Measurements from ENCODE around the gene RRAS2. TPM values are rescaled to one million over a fixed set of nuclear protein-coding genes. Genes with fewer than 3 reads are reported as not detected.

Gene RRAS2
- total RNA-seq, 1 experiment from 2014 or later: 128 TPM

DNA sequence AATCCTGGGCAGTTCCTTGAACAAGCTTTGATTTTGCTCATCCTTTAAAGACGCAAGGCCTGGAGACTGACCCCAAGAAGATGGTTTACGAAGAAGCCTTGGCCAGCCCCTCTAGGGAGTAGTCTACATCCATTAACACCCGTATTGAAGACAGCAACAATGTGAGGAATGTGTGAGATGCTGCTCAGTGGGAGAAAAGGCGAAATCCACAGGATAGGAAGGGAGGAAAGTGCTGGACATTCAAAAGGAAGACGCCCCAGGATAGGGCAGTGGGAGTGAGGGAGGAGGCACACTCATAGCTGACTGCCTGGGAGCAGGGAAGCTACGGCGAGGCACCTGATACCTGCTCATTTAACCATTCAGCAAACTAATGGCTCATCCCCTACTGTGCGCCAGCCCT lies 114.1 kb downstream of the RRAS2 start:
- intact Hi-C loops (cut with micrococcal nuclease): no loop called here
- CTCF ChIA-PET: interaction anchor here (0.6 to 2.7 kb wide), 3 partner anchors 289 to 473 kb away, joined by 4 to 16 read pairs (median 4); no protein-coding TSS in a partner anchor
- Mint-ChIP-seq H3K4me3 (ENCODE audit: unreplicated experiment) (no peak overlapping the region), H3K27ac (ENCODE audit: low read depth, unreplicated experiment) (no peak overlapping the region), H3K36me3 (ENCODE audit: insufficient read depth, unreplicated experiment) (no peaks in the 10 kb centered on the region), H3K9me3 (ENCODE audit: unreplicated experiment) (no peaks in the 10 kb centered on the region), H3K27me3 (ENCODE audit: insufficient read depth, unreplicated experiment) (peaks cover 55% of the 10 kb centered on the region), H3K4me1 (ENCODE audit: insufficient read depth, unreplicated experiment) (no peaks in the 10 kb centered on the region)
- POLR2A ChIA-PET: no interaction called here
- no peak for DNase-seq (ENCODE audit: unreplicated experiment)
- no TSS peak for BruUV-seq (replicated peaks)
- TF ChIP-seq, protein P1, sequence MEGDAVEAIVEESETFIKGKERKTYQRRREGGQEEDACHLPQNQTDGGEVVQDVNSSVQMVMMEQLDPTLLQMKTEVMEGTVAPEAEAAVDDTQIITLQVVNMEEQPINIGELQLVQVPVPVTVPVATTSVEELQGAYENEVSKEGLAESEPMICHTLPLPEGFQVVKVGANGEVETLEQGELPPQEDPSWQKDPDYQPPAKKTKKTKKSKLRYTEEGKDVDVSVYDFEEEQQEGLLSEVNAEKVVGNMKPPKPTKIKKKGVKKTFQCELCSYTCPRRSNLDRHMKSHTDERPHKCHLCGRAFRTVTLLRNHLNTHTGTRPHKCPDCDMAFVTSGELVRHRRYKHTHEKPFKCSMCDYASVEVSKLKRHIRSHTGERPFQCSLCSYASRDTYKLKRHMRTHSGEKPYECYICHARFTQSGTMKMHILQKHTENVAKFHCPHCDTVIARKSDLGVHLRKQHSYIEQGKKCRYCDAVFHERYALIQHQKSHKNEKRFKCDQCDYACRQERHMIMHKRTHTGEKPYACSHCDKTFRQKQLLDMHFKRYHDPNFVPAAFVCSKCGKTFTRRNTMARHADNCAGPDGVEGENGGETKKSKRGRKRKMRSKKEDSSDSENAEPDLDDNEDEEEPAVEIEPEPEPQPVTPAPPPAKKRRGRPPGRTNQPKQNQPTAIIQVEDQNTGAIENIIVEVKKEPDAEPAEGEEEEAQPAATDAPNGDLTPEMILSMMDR (IDR thresholded peaks at IDR 0.05; ENCODE audit: unreplicated experiment): no peak

- ChIA-PET POLR2A (no interaction called here), CTCF (interaction anchor here (2.6 kb wide), 1 partner anchor 470 kb away, joined by 11 read pairs; no protein-coding TSS in a partner anchor)
- BruUV-seq (replicated peaks): no TSS peak
- H3K4me3 Mint-ChIP-seq (ENCODE audit: unreplicated experiment): no peak overlapping the region
- no peaks in the 10 kb centered on the region for H3K4me1 Mint-ChIP-seq (ENCODE audit: insufficient read depth, unreplicated experiment)
- H3K27me3 Mint-ChIP-seq (ENCODE audit: insufficient read depth, unreplicated experiment): peaks cover 48% of the 10 kb centered on the region
- no peak overlapping the region for H3K27ac Mint-ChIP-seq (ENCODE audit: low read depth, unreplicated experiment)
- no peaks in the 10 kb centered on the region for H3K9me3 Mint-ChIP-seq (ENCODE audit: unreplicated experiment)
- DNase-seq (ENCODE audit: unreplicated experiment): no peak
- TF ChIP-seq, protein P1 (IDR thresholded peaks at IDR 0.05; ENCODE audit: unreplicated experiment): no peak
- no peaks in the 10 kb centered on the region for H3K36me3 Mint-ChIP-seq (ENCODE audit: insufficient read depth, unreplicated experiment)
- intact Hi-C loops (cut with micrococcal nuclease): no loop called here
Observed at GRCh38 chr11:14242733-14243132, 116.2 kb downstream of the RRAS2 start.

GRCh38 chr11:14242187-14242586 lies 116.8 kb downstream of the RRAS2 start:
- TF ChIP-seq, protein P1 (IDR thresholded peaks at IDR 0.05; ENCODE audit: unreplicated experiment): no peak
- ChIA-PET CTCF (interaction anchor here (0.7 to 2.6 kb wide), 2 partner anchors 291 to 470 kb away, joined by 4 to 11 read pairs; no protein-coding TSS in a partner anchor), POLR2A (no interaction called here)
- no TSS peak for BruUV-seq (replicated peaks)
- H3K27ac Mint-ChIP-seq (ENCODE audit: low read depth, unreplicated experiment): no peak overlapping the region
- H3K9me3 Mint-ChIP-seq (ENCODE audit: unreplicated experiment): no peaks in the 10 kb centered on the region
- H3K36me3 Mint-ChIP-seq (ENCODE audit: insufficient read depth, unreplicated experiment): no peaks in the 10 kb centered on the region
- intact Hi-C loops (cut with micrococcal nuclease): no loop called here
- no peak for DNase-seq (ENCODE audit: unreplicated experiment)
- H3K4me1 Mint-ChIP-seq (ENCODE audit: insufficient read depth, unreplicated experiment): no peaks in the 10 kb centered on the region
- no peak overlapping the region for H3K4me3 Mint-ChIP-seq (ENCODE audit: unreplicated experiment)
- peaks cover 48% of the 10 kb centered on the region for H3K27me3 Mint-ChIP-seq (ENCODE audit: insufficient read depth, unreplicated experiment)

DNA sequence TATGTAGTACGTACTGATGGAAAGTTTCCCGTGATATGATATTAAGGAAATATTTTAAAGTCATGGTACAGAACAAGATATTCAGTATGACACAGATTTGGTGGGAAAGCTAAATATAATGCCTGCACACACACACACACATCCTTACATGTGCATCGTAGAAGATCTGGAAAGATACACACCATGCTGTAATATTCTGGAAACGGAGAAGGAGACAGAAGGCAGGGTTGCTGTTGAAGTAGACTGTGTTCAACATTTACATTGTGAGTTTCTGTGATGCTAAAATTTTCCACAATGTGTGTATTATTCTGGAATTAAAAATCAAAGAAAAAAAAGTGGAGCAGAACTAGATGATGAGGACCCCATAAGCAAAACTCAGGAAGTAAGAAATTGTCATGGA lies 118.0 kb downstream of the RRAS2 start:
- H3K36me3 Mint-ChIP-seq (ENCODE audit: insufficient read depth, unreplicated experiment): no peaks in the 10 kb centered on the region
- peaks cover 48% of the 10 kb centered on the region for H3K27me3 Mint-ChIP-seq (ENCODE audit: insufficient read depth, unreplicated experiment)
- H3K9me3 Mint-ChIP-seq (ENCODE audit: unreplicated experiment): no peaks in the 10 kb centered on the region
- no peak for DNase-seq (ENCODE audit: unreplicated experiment)
- TF ChIP-seq, protein P1 (IDR thresholded peaks at IDR 0.05; ENCODE audit: unreplicated experiment): no peak
- no TSS peak for BruUV-seq (replicated peaks)
- CTCF ChIA-PET: interaction anchor here (0.8 to 3.5 kb wide), 3 partner anchors 10 to 284 kb away, joined by 3 to 14 read pairs (median 4); no protein-coding TSS in a partner anchor
- POLR2A ChIA-PET: no interaction called here
- no peak overlapping the region for H3K4me3 Mint-ChIP-seq (ENCODE audit: unreplicated experiment)
- intact Hi-C loops (cut with micrococcal nuclease): no loop called here
- H3K4me1 Mint-ChIP-seq (ENCODE audit: insufficient read depth, unreplicated experiment): no peaks in the 10 kb centered on the region
- no peak overlapping the region for H3K27ac Mint-ChIP-seq (ENCODE audit: low read depth, unreplicated experiment)
